ENCODE data around the gene ZNF207. TPM values are rescaled to one million over a fixed set of nuclear protein-coding genes. Genes with fewer than 3 reads are reported as not detected.

ZNF207 gene
- total and polyA plus RNA-seq, 9 of the 15 experiments (the other 6 are each of a cell fraction or from before 2014, with no cell fraction given), result 123 to 370 (median 250) TPM

- TF ChIP-seq CBX2 (IDR thresholded peaks at IDR 0.05; ENCODE audit: insufficient read depth, low read length, poor library complexity, severe bottlenecking) (no peak), TEAD2 (tag; IDR thresholded peaks at IDR 0.05) (no peak), ETS2 (tag; IDR thresholded peaks at IDR 0.05; ENCODE audit: borderline replicate concordance, poor library complexity, severe bottlenecking) (no peak), RBM14 (IDR thresholded peaks at IDR 0.05; ENCODE audit: borderline replicate concordance, insufficient read depth, low read depth, low read length) (no peak), ZNF263 (CRISPR knock-in tag; IDR thresholded peaks at IDR 0.05; ENCODE audit: borderline replicate concordance) (no peak), XRCC4 (IDR thresholded peaks at IDR 0.05; ENCODE audit: extremely low read depth, insufficient read depth, insufficient read length) (no peak), MYC (IDR thresholded peaks at IDR 0.05; ENCODE audit: low read depth, low read length) (peak; percentile 45; the same call in 1 of the 2 replicates), MYC (CRISPR knock-in tag; IDR thresholded peaks at IDR 0.05; ENCODE audit: borderline replicate concordance, low read depth) (no peak), ZNF146 (CRISPR knock-in tag; IDR thresholded peaks at IDR 0.05; ENCODE audit: unreplicated experiment) (no peak), TEAD1 (CRISPR knock-in tag; IDR thresholded peaks at IDR 0.05) (no peak), RCOR1 (IDR thresholded peaks at IDR 0.05; ENCODE audit: borderline replicate concordance in 1 of 2, low read depth in 2 of 2, low read length in 2 of 2) (peak in 1 of 2 experiments; percentile 21; a peak in 1 of 4 replicates), ZKSCAN1 (IDR thresholded peaks at IDR 0.05; ENCODE audit: low read depth, low read length) (no peak), POLR2A (conservative IDR thresholded peaks at IDR 0.05) (peak; percentile 52), ARID1B (IDR thresholded peaks at IDR 0.05) (peak; percentile 55)
- TF ChIP-seq, protein P1, sequence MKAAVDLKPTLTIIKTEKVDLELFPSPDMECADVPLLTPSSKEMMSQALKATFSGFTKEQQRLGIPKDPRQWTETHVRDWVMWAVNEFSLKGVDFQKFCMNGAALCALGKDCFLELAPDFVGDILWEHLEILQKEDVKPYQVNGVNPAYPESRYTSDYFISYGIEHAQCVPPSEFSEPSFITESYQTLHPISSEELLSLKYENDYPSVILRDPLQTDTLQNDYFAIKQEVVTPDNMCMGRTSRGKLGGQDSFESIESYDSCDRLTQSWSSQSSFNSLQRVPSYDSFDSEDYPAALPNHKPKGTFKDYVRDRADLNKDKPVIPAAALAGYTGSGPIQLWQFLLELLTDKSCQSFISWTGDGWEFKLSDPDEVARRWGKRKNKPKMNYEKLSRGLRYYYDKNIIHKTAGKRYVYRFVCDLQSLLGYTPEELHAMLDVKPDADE (conservative IDR thresholded peaks at IDR 0.05; ENCODE audit: control insufficient read depth, low read depth, low read length), result no peak
- TF ChIP-seq, protein P2, sequence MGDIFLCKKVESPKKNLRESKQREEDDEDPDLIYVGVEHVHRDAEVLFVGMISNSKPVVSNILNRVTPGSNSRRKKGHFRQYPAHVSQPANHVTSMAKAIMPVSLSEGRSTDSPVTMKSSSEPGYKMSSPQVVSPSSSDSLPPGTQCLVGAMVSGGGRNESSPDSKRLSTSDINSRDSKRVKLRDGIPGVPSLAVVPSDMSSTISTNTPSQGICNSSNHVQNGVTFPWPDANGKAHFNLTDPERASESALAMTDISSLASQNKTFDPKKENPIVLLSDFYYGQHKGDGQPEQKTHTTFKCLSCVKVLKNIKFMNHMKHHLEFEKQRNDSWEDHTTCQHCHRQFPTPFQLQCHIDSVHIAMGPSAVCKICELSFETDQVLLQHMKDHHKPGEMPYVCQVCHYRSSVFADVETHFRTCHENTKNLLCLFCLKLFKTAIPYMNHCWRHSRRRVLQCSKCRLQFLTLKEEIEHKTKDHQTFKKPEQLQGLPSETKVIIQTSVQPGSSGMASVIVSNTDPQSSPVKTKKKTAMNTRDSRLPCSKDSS (IDR thresholded peaks at IDR 0.05; ENCODE audit: low read depth, partially characterized antibody), result no peak
- TF ChIP-seq, protein P3, sequence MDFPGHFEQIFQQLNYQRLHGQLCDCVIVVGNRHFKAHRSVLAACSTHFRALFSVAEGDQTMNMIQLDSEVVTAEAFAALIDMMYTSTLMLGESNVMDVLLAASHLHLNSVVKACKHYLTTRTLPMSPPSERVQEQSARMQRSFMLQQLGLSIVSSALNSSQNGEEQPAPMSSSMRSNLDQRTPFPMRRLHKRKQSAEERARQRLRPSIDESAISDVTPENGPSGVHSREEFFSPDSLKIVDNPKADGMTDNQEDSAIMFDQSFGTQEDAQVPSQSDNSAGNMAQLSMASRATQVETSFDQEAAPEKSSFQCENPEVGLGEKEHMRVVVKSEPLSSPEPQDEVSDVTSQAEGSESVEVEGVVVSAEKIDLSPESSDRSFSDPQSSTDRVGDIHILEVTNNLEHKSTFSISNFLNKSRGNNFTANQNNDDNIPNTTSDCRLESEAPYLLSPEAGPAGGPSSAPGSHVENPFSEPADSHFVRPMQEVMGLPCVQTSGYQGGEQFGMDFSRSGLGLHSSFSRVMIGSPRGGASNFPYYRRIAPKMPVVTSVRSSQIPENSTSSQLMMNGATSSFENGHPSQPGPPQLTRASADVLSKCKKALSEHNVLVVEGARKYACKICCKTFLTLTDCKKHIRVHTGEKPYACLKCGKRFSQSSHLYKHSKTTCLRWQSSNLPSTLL (IDR thresholded peaks at IDR 0.05), result no peak
- TF ChIP-seq, protein P4, sequence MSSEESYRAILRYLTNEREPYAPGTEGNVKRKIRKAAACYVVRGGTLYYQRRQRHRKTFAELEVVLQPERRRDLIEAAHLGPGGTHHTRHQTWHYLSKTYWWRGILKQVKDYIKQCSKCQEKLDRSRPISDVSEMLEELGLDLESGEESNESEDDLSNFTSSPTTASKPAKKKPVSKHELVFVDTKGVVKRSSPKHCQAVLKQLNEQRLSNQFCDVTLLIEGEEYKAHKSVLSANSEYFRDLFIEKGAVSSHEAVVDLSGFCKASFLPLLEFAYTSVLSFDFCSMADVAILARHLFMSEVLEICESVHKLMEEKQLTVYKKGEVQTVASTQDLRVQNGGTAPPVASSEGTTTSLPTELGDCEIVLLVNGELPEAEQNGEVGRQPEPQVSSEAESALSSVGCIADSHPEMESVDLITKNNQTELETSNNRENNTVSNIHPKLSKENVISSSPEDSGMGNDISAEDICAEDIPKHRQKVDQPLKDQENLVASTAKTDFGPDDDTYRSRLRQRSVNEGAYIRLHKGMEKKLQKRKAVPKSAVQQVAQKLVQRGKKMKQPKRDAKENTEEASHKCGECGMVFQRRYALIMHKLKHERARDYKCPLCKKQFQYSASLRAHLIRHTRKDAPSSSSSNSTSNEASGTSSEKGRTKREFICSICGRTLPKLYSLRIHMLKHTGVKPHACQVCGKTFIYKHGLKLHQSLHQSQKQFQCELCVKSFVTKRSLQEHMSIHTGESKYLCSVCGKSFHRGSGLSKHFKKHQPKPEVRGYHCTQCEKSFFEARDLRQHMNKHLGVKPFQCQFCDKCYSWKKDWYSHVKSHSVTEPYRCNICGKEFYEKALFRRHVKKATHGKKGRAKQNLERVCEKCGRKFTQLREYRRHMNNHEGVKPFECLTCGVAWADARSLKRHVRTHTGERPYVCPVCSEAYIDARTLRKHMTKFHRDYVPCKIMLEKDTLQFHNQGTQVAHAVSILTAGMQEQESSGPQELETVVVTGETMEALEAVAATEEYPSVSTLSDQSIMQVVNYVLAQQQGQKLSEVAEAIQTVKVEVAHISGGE (CRISPR knock-in tag; IDR thresholded peaks at IDR 0.05), result peak in 1 of 3 experiments; percentile 55; a peak in 2 of 6 replicates
Observed at GRCh38 chr17:32345951-32346600, 3.9 kb upstream of the ZNF207 start (continued).
